Measurements from ENCODE around the gene TEPSIN. TPM values are rescaled to one million over a fixed set of nuclear protein-coding genes. Genes with fewer than 3 reads are reported as not detected.

TEPSIN gene
- total RNA-seq, 1 donor from 2014 or later = 5.2 TPM

DNA sequence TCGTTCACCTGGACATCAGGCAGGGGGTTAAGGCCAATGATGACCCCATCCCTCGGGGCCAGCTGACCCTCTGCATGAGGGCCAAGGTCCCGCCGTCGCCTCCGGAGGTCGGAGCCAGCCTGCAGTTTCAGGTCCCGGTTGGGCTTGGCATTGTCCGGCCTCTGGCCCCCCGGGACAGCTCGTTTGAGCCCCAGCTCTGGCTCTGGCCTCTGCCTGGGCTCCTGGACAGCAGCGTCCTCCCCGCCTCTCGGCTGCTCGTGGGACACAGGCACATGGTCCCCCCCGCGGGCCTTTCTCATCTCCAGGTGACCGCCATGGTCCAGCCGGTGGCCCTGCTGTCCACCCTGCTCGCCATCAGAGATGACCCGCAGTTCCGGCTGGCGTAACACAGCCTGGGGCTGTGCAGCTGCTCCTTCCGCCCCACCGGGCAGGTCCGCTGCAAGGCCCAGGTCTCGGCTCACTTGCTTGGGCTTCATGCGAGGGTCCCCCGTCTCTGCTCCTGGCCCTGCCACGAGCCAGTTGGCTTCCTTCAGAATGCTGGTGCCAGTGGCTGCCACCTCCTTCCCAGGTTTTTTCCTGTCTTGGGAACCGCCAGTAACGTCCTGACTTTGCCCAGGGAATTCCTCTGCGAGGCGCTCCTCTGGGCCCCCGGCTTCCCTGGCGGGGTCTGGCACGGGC is 6.9 kb upstream of the TEPSIN start:
- no peaks in the 10 kb centered on the region for H3K27me3 ChIP-seq (ENCODE audit: control insufficient read depth in 3 of 3, insufficient read depth in 3 of 3, low read length in 3 of 3)
- peaks cover 5 to 21% (median 9%) of the 10 kb centered on the region in 3 donors for H3K36me3 ChIP-seq (ENCODE audit: control insufficient read depth in 3 of 3, insufficient read depth in 3 of 3, low read length in 3 of 3)
- H3K27ac ChIP-seq (ENCODE audit: low read depth, low read length) = no peak overlapping the region
- H3K4me3 ChIP-seq (ENCODE audit: low read length in 3 of 3) = no peak overlapping the region
- H3K9me3 ChIP-seq (ENCODE audit: control insufficient read depth in 3 of 3, low read length in 3 of 3) = no peaks in the 10 kb centered on the region
- H3K9ac ChIP-seq (ENCODE audit: low read depth in 1 of 3, low read length in 3 of 3) = no peak overlapping the region
- peaks cover 0 to 1% (median 1%) of the 10 kb centered on the region in 3 donors for H3K4me1 ChIP-seq (ENCODE audit: control insufficient read depth in 3 of 3, insufficient read depth in 3 of 3, low read length in 3 of 3)

DNA sequence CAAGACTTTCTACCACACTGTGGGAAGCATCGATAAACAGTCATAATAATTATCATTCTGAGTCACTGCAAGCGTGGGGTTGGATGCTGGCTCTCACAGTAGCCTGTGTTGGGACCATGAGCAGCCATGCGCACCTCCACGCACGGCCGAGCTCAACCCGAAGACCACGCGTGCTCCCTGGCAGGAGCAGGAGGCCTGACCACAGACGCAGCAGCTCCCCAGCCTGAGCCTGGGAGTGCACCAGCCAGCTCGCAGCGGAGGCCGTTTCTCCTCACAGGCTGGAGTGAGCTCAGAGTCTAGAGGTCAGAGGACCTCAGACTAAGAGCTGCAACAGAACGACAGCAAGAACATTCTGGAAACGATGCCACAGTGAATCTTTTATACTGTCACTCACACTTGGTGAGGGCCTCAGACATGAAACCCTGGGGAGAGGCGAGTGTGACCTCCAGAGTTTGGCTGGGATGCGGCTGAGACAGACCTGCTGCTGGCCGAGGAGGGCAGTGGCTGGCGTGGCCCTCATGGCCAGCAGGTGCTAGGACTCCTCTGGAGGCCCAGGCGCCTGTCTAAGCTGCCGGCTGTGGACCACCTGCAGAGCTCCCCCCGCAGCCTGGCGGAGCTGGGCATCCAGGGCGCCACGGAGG is 6.3 kb upstream of the TEPSIN start:
- Histone ChIP-seq H3K27ac (ENCODE audit: low read depth, low read length) (no peak overlapping the region), H3K4me3 (ENCODE audit: low read length in 3 of 3) (no peak overlapping the region), H3K9me3 (ENCODE audit: control insufficient read depth in 3 of 3, low read length in 3 of 3) (no peaks in the 10 kb centered on the region), H3K4me1 (ENCODE audit: control insufficient read depth in 3 of 3, insufficient read depth in 3 of 3, low read length in 3 of 3) (peaks cover 2 to 8% (median 6%) of the 10 kb centered on the region in 3 donors), H3K36me3 (ENCODE audit: control insufficient read depth in 3 of 3, insufficient read depth in 3 of 3, low read length in 3 of 3) (peaks cover 5 to 15% (median 10%) of the 10 kb centered on the region in 3 donors), H3K27me3 (ENCODE audit: control insufficient read depth in 3 of 3, insufficient read depth in 3 of 3, low read length in 3 of 3) (no peaks in the 10 kb centered on the region), H3K9ac (ENCODE audit: low read depth in 1 of 3, low read length in 3 of 3) (no peak overlapping the region)

DNA sequence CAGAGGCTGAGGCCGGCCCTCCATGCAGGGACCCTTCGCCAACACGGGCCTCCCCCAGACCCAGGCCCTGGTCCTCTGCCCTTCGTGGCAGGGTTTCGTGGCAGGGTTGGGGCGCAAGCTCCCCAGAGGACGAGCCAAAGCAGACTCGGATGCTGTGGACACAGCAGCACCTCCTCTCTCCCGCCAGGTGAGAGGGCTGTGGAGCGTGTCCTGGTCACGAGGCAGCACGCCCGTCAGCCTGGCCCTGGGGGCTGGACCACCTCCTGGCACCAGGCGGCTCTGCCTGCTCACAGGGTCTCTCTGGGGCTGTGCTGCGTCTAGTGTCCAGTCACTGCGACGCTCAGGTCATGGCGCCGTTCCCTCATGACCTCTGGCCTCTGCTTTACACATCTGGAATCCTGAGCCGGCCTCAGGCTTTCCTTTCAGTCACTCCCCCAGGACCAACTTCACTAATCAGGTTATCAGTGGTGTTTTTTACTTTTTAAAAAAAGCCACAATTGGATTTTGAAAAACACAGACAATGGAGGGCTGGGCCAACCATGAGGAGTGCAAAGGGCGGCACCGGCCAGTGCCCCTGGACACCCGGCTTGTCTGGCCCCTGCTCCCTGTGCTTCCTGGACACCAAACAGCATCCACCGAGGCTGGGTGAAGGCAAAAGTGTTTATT is 5.6 kb upstream of the TEPSIN start:
- Histone ChIP-seq H3K4me1 (ENCODE audit: control insufficient read depth in 3 of 3, insufficient read depth in 3 of 3, low read length in 3 of 3) (peaks cover 7 to 14% (median 12%) of the 10 kb centered on the region in 3 donors), H3K9ac (ENCODE audit: low read depth in 1 of 3, low read length in 3 of 3) (no peak overlapping the region), H3K27ac (ENCODE audit: low read depth, low read length) (no peak overlapping the region), H3K27me3 (ENCODE audit: control insufficient read depth in 3 of 3, insufficient read depth in 3 of 3, low read length in 3 of 3) (no peaks in the 10 kb centered on the region), H3K9me3 (ENCODE audit: control insufficient read depth in 3 of 3, low read length in 3 of 3) (no peaks in the 10 kb centered on the region), H3K4me3 (ENCODE audit: low read length in 3 of 3) (no peak overlapping the region), H3K36me3 (ENCODE audit: control insufficient read depth in 3 of 3, insufficient read depth in 3 of 3, low read length in 3 of 3) (peaks cover 1 to 14% (median 7%) of the 10 kb centered on the region in 3 donors)

DNA sequence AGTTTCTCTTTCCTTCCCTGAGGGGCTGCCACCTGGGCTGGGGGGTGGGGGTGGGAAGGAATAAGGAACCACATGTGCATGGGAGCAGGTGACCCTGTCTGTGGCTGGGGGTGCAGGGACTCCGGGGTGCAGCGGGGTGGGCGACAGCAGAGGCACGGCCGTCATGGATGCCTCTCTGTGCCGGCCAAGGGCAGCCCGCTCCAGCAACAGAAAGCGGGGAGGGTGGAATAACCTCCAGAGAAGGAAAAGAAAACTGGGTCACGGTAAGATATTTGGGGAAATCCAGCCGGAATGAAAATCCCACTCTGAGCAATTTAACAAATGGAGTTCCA is 4.4 kb upstream of the TEPSIN start:
- peaks cover 7 to 15% (median 15%) of the 10 kb centered on the region in 3 donors for H3K4me1 ChIP-seq (ENCODE audit: control insufficient read depth in 3 of 3, insufficient read depth in 3 of 3, low read length in 3 of 3)
- no peak overlapping the region for H3K9ac ChIP-seq (ENCODE audit: low read depth in 1 of 3, low read length in 3 of 3)
- H3K27me3 ChIP-seq (ENCODE audit: control insufficient read depth in 3 of 3, insufficient read depth in 3 of 3, low read length in 3 of 3) = no peaks in the 10 kb centered on the region
- peaks cover 0 to 12% (median 6%) of the 10 kb centered on the region in 3 donors for H3K36me3 ChIP-seq (ENCODE audit: control insufficient read depth in 3 of 3, insufficient read depth in 3 of 3, low read length in 3 of 3)
- H3K9me3 ChIP-seq (ENCODE audit: control insufficient read depth in 3 of 3, low read length in 3 of 3) = no peaks in the 10 kb centered on the region
- H3K4me3 ChIP-seq (ENCODE audit: low read length in 3 of 3) = no peak overlapping the region
- no peak overlapping the region for H3K27ac ChIP-seq (ENCODE audit: low read depth, low read length)

DNA sequence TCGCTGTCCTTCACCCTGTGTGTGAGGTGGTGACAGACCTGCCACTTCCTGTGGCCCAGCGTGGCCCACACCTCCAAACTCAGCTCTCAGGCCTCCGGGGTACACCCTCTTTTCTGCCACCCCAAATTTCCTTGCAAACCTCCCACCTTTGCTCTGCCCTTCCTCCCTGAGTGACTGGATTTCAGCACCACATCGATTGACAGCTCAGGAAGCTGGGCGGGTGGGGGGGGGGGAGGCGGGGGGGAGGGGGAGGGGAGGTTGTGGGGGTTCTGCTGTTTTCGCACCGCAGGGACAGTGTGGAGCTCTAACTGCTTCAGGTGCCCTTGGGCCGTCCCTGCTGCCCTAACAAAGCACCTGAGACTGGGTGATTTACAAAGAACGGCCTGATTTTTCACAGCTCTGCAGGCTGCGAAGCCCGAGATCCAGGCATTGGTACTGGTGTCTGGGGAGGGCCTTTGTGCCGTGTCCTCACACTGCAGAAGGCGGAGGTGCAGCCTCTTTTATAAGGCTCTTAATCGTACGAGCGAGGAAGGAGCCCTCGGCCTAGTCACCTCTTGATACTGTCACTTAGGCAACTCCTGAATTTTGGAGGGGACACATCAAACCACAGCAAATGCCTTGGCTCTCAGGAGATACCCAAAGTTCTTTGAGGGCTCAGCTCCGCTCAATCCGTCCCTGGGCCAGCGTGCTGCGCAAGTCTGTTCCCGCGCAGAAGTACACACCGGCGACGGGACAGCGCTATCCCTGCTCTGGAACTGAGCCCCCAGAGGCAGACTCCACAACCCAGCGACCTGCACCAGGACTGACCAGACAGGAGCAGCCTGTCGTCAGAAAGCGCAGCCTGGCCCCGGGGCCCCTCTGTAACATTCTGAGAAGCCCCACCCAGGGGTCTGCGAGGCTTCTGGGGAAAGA is 3.8 kb upstream of the TEPSIN start:
- Histone ChIP-seq H3K36me3 (ENCODE audit: control insufficient read depth in 3 of 3, insufficient read depth in 3 of 3, low read length in 3 of 3) (peaks cover 0 to 12% (median 6%) of the 10 kb centered on the region in 3 donors), H3K4me1 (ENCODE audit: control insufficient read depth in 3 of 3, insufficient read depth in 3 of 3, low read length in 3 of 3) (peaks cover 13 to 22% (median 21%) of the 10 kb centered on the region in 3 donors), H3K9me3 (ENCODE audit: control insufficient read depth in 3 of 3, low read length in 3 of 3) (no peaks in the 10 kb centered on the region), H3K9ac (ENCODE audit: low read depth in 1 of 3, low read length in 3 of 3) (no peak overlapping the region), H3K27me3 (ENCODE audit: control insufficient read depth in 3 of 3, insufficient read depth in 3 of 3, low read length in 3 of 3) (no peaks in the 10 kb centered on the region), H3K4me3 (ENCODE audit: low read length in 3 of 3) (no peak overlapping the region), H3K27ac (ENCODE audit: low read depth, low read length) (no peak overlapping the region)

DNA sequence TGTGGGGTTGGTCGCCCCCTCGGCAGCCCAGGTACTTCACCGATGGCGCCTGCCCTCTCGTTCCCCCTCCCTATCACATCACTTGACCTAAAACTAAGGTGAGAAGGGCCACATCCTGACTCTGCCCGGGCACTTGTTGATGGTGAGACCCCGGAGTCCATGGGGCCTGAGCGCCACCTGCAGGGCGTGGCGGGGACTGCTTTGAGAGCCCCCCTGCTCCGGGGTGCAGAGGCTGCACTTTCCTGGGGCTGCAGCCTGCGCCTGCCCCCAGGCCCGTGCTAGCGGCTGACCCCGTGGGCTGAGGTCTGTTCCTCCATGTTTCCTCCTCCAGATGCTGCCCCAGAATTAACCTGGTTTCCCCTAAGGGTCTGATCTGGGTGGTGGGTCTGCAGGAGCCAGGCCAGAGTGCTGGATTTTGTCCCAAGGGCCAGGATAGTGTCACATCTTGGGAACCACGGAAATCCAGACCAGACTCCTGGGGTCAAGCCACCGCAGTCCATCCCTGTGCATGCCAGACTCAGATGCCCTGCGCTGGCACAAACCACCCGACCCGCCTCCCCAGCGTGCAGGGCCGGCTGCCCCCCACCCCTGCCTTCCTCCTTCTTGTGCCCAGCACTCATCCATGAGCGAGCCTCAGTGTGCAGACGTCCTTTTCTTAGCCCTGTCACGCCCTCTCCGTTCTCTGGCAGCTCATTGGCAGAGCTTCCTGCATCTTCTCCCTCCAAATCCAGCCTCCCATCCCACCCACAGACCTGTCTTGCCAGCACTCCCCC is 3.0 kb upstream of the TEPSIN start:
- H3K9me3 ChIP-seq (ENCODE audit: control insufficient read depth in 3 of 3, low read length in 3 of 3) = no peaks in the 10 kb centered on the region
- H3K27me3 ChIP-seq (ENCODE audit: control insufficient read depth in 3 of 3, insufficient read depth in 3 of 3, low read length in 3 of 3) = no peaks in the 10 kb centered on the region
- no peak overlapping the region for H3K9ac ChIP-seq (ENCODE audit: low read depth in 1 of 3, low read length in 3 of 3)
- H3K27ac ChIP-seq (ENCODE audit: low read depth, low read length) = no peak overlapping the region
- H3K4me3 ChIP-seq (ENCODE audit: low read length in 3 of 3) = no peak overlapping the region
- H3K4me1 ChIP-seq (ENCODE audit: control insufficient read depth in 3 of 3, insufficient read depth in 3 of 3, low read length in 3 of 3) = peaks cover 21 to 30% (median 28%) of the 10 kb centered on the region in 3 donors
- H3K36me3 ChIP-seq (ENCODE audit: control insufficient read depth in 3 of 3, insufficient read depth in 3 of 3, low read length in 3 of 3) = peaks cover 0 to 12% (median 6%) of the 10 kb centered on the region in 3 donors

DNA sequence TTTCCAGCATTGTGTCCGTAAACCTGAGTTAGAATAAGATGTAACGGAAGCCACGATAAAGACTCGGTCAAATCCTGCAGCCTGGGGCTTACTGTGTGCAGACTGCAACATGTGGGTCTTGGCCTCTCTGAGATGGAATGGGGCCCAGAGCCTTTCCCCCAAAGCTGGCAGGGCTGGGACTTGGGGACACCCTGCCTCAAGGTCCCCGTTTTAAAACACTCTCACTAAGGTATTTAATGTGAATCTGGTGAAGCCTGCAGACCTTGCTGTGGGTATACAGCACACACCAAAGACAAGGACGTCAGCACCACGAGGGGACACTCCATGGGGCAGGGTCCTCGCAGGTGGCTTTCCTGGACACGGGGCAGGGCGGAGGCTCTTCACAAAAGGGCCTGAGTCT is 2.3 kb upstream of the TEPSIN start:
- no peak overlapping the region for H3K4me3 ChIP-seq (ENCODE audit: low read length in 3 of 3)
- H3K4me1 ChIP-seq (ENCODE audit: control insufficient read depth in 3 of 3, insufficient read depth in 3 of 3, low read length in 3 of 3) = peaks cover 21 to 34% (median 28%) of the 10 kb centered on the region in 3 donors
- H3K27me3 ChIP-seq (ENCODE audit: control insufficient read depth in 3 of 3, insufficient read depth in 3 of 3, low read length in 3 of 3) = no peaks in the 10 kb centered on the region
- no peaks in the 10 kb centered on the region for H3K9me3 ChIP-seq (ENCODE audit: control insufficient read depth in 3 of 3, low read length in 3 of 3)
- H3K27ac ChIP-seq (ENCODE audit: low read depth, low read length) = no peak overlapping the region
- H3K36me3 ChIP-seq (ENCODE audit: control insufficient read depth in 3 of 3, insufficient read depth in 3 of 3, low read length in 3 of 3) = peaks cover 0 to 12% (median 6%) of the 10 kb centered on the region in 3 donors
- no peak overlapping the region for H3K9ac ChIP-seq (ENCODE audit: low read depth in 1 of 3, low read length in 3 of 3)

DNA sequence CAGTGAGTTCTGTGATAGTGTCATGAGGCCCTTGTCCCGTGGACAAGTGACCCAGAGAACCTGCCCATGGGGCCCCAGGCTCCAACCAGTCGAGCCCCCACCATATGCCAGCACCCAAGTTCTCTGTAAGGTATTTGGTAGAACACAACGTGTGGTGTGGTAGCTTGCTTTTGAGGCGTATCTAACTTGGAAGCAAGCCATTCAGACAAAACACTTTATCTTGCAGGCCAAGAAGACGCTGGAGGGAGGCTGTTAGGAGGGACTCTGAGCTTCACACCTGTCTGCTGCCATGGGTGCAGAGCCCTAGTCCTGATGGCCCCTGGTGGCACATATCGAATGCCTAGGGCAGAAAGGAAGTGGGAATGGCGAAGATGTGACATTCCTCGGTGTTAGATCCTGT is 1.9 kb upstream of the TEPSIN start:
- Histone ChIP-seq H3K36me3 (ENCODE audit: control insufficient read depth in 3 of 3, insufficient read depth in 3 of 3, low read length in 3 of 3) (peaks cover 2 to 12% (median 7%) of the 10 kb centered on the region in 3 donors), H3K4me1 (ENCODE audit: control insufficient read depth in 3 of 3, insufficient read depth in 3 of 3, low read length in 3 of 3) (peaks cover 21 to 34% (median 28%) of the 10 kb centered on the region in 3 donors), H3K27ac (ENCODE audit: low read depth, low read length) (no peak overlapping the region), H3K27me3 (ENCODE audit: control insufficient read depth in 3 of 3, insufficient read depth in 3 of 3, low read length in 3 of 3) (no peaks in the 10 kb centered on the region), H3K4me3 (ENCODE audit: low read length in 3 of 3) (no peak overlapping the region), H3K9ac (ENCODE audit: low read depth in 1 of 3, low read length in 3 of 3) (no peak overlapping the region), H3K9me3 (ENCODE audit: control insufficient read depth in 3 of 3, low read length in 3 of 3) (no peaks in the 10 kb centered on the region)
